Right lobe of liver (tissue), 4 donors: ENCODE results near the gene PTPRN2.

ENCODE experiments used
- CTCF ChIP-seq, 4 donors: fragments of 200-600 bp in 3 of 4; fragments of 450-650 bp in 1 of 4; IDR thresholded peaks; one replicate each; pipeline versions ENCODE4 v1.5.1 to v1.8.0; 2016 to 2022; ENCODE audit warnings: antibody characterized with exemption in 4 of 4, mild to moderate bottlenecking in 2 of 4
- POLR2A ChIP-seq: fragments of 450-650 bp; IDR thresholded peaks from one replicate; pipeline ENCODE4 v1.6.1; 2017; ENCODE audit warnings: antibody characterized with exemption, mild to moderate bottlenecking
- donor health status: DM: no; HTN: no; CAD: no.
- donor health status: DM: no; HTN: no; CAD: no.
- donor health status: DM: no; HTN: yes; CAD: no.

GRCh38 chr7:157670490-157671357 lies 916.9 kb downstream of the PTPRN2 start:
- TF ChIP-seq CTCF (IDR thresholded peaks at IDR 0.05) (no peak), POLR2A (no peak)
